ENCODE results near the gene PCED1B. TPM values are rescaled to one million over a fixed set of nuclear protein-coding genes. Genes with fewer than 3 reads are reported as not detected.
A peak's percentile ranks its signal among the peaks of the same experiment; 100 is the strongest.

Gene PCED1B
- total and polyA plus RNA-seq, 4 donors: 0.55 to 3.6 (median 1.9) TPM

DNA sequence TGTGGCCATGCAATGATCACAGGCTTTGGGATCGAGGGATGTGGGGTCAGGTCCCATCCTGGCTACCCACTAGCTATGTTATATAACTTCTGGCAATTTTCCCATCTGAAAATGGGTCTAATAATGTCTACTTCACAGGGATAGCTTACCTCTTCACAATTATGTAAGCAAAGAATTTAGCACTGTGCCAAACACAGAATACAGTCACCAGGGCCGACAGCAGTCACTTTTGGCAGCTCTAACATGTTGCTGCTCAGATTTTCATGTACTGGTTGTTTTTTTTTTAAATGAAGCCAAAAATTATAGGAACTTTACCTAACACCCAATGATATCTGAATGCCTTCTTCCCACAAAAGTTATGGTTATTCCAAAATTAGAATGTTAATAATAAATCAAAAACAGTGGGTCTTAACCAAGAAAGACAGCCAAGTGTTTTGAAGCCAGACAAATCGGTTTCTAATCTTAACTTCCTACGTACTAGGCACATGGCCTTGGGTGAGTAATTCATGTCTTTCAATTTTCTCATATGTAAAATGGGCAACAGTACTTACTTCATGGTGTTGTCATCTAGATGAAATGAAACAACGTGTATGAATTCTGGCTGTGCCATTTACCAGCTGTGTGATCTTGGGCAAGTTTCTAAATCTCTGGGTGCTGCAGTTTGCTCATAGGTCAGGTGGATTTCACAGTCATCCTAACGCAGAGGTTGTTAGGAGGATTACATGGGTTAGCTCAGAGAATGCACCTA is 13.0 kb upstream of the PCED1B start:
- WGBS (ENCODE audit: insufficient coverage): 60% methylated on average over 1 of the region's 6 CpGs
- no peak for DNase-seq (ENCODE audit: low read depth in 4 of 6, low spot score in 6 of 6)
- Histone ChIP-seq H3K4me3 (ENCODE audit: low read depth, low read length) (no peak overlapping the region), H3K4me1 (ENCODE audit: control insufficient read depth, insufficient read depth, low read length) (no peaks in the 10 kb centered on the region), H3K27me3 (ENCODE audit: control insufficient read depth, insufficient read depth, low read length) (no peaks in the 10 kb centered on the region), H3K27ac (ENCODE audit: low read depth, low read length) (no peak overlapping the region), H3K9me3 (ENCODE audit: control insufficient read depth, insufficient read depth, low read length) (no peaks in the 10 kb centered on the region), H3K36me3 (ENCODE audit: control insufficient read depth, insufficient read depth, low read length) (no peaks in the 10 kb centered on the region)

DNA sequence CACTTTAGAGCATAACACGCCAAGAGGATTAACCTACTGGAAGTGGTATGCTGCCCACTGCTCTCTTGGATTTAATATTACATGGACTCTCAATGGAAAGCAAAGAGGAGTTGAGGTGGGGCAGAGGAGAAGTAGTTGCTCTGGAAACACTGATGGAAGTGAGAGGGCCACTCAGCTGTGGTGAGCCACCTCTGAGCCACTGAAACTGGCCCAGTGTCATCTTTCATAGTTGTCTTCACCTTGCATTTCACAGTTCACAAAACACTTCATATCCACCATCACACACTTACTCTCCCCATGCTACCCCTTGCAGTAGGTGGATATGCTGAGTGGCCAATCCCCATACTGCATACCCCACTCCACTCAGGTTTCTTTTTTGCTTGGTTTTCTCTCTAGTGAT is 12.2 kb upstream of the PCED1B start:
- Histone ChIP-seq H3K27ac (ENCODE audit: low read depth, low read length) (no peak overlapping the region), H3K4me1 (ENCODE audit: control insufficient read depth, insufficient read depth, low read length) (no peaks in the 10 kb centered on the region)
- no CpG with 5 or more reads among the region's 1 CpG for WGBS (ENCODE audit: insufficient coverage)

DNA sequence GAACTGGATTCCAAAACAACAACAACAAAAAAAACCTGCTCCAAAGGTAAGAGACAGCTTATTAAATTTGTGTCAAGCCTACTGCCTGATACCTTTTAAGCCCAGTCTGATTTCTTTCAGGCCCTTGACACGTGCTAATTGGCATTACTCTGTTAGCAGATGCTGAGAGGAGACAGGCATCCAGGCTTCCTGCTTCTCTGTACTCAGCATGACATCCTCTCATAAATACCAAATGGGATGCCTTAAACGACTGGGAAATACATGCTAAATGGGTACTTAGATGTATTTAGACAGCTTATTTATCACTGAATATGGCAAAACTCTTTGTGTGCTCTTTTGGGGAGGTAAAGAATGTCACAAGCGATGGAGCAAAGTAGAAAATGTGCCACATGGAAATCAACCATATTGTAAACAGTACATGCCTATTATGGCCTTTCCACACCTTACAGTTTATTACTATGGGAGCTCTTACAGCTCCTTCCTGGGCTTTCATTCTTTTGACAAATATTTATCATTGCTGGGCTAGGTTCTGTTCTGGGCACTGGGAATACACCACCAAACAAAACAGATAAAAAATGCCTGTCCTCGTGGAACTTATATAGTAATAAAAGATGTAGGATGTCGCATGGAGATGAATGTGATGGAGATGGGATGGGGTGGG is 11.5 kb upstream of the PCED1B start:
- Histone ChIP-seq H3K4me1 (ENCODE audit: control insufficient read depth, insufficient read depth, low read length) (no peaks in the 10 kb centered on the region), H3K4me3 (ENCODE audit: low read depth, low read length) (no peak overlapping the region), H3K36me3 (ENCODE audit: control insufficient read depth, insufficient read depth, low read length) (no peaks in the 10 kb centered on the region), H3K27ac (ENCODE audit: low read depth, low read length) (no peak overlapping the region), H3K9me3 (ENCODE audit: control insufficient read depth, insufficient read depth, low read length) (no peaks in the 10 kb centered on the region), H3K27me3 (ENCODE audit: control insufficient read depth, insufficient read depth, low read length) (no peaks in the 10 kb centered on the region)
- peak in 1 of 6 donors; percentile 64 for DNase-seq (ENCODE audit: low read depth in 4 of 6, low spot score in 6 of 6)
- WGBS (ENCODE audit: insufficient coverage): no CpG with 5 or more reads among the region's 5 CpGs

More for the DNA sequence above, 12.2 kb upstream of the PCED1B start:
- no peak overlapping the region for H3K4me3 ChIP-seq (ENCODE audit: low read depth, low read length)
- H3K36me3 ChIP-seq (ENCODE audit: control insufficient read depth, insufficient read depth, low read length): no peaks in the 10 kb centered on the region
- no peak for DNase-seq (ENCODE audit: low read depth in 4 of 6, low spot score in 6 of 6)
- H3K9me3 ChIP-seq (ENCODE audit: control insufficient read depth, insufficient read depth, low read length): no peaks in the 10 kb centered on the region
- no peaks in the 10 kb centered on the region for H3K27me3 ChIP-seq (ENCODE audit: control insufficient read depth, insufficient read depth, low read length)

DNA sequence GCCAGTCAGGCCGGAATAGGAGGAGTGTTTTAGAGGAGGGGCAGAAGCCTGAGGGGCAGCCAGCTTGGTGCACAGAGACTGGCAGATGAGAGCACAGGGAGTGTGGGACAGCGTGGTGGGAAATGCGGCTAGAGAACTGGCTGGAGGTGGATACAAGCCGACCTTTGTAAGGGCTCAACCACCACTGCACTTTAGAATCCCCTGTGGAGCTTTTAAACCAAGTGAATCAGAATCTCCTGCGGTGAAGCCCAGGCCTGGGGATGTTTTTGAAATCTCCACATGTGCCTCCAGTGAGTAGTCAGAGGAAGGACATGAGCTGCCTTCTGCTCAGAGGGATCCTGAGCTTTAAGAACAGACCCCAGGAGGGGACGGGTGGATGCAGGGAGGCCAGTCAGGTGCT is 10.9 kb upstream of the PCED1B start:
- Histone ChIP-seq H3K27ac (ENCODE audit: low read depth, low read length) (no peak overlapping the region), H3K36me3 (ENCODE audit: control insufficient read depth, insufficient read depth, low read length) (no peaks in the 10 kb centered on the region), H3K4me1 (ENCODE audit: control insufficient read depth, insufficient read depth, low read length) (no peaks in the 10 kb centered on the region), H3K4me3 (ENCODE audit: low read depth, low read length) (no peak overlapping the region), H3K9me3 (ENCODE audit: control insufficient read depth, insufficient read depth, low read length) (no peaks in the 10 kb centered on the region), H3K27me3 (ENCODE audit: control insufficient read depth, insufficient read depth, low read length) (no peaks in the 10 kb centered on the region)
- no peak for DNase-seq (ENCODE audit: low read depth in 4 of 6, low spot score in 6 of 6)
- 54% methylated on average over 5 of the region's 6 CpGs for WGBS (ENCODE audit: insufficient coverage)

DNA sequence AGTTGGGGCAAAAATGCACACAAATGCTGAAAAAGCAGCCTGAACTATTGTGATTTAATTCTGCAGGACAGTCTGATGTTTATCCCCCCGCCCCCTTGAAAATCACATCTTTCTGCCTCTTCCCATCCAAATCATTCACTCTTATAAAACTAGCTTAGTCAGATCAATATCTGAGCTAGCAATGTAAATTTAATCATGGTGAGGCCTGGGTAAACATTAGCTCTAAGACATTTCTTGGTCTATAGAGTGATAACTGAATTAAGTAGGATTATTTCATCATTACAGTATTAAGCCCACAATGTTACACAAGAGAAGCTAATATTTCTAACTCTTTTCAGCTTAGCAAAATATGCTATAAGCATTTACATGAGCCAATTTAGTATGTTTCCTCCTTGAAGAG is 9.1 kb upstream of the PCED1B start:
- H3K27ac ChIP-seq (ENCODE audit: low read depth, low read length): no peak overlapping the region
- H3K36me3 ChIP-seq (ENCODE audit: control insufficient read depth, insufficient read depth, low read length): no peaks in the 10 kb centered on the region
- H3K27me3 ChIP-seq (ENCODE audit: control insufficient read depth, insufficient read depth, low read length): no peaks in the 10 kb centered on the region
- H3K9me3 ChIP-seq (ENCODE audit: control insufficient read depth, insufficient read depth, low read length): no peaks in the 10 kb centered on the region
- WGBS (ENCODE audit: insufficient coverage): no CpG with 5 or more reads among the region's 1 CpG
- peak in 1 of 6 donors; percentile 51 for DNase-seq (ENCODE audit: low read depth in 4 of 6, low spot score in 6 of 6)
- no peaks in the 10 kb centered on the region for H3K4me1 ChIP-seq (ENCODE audit: control insufficient read depth, insufficient read depth, low read length)
- no peak overlapping the region for H3K4me3 ChIP-seq (ENCODE audit: low read depth, low read length)

DNA sequence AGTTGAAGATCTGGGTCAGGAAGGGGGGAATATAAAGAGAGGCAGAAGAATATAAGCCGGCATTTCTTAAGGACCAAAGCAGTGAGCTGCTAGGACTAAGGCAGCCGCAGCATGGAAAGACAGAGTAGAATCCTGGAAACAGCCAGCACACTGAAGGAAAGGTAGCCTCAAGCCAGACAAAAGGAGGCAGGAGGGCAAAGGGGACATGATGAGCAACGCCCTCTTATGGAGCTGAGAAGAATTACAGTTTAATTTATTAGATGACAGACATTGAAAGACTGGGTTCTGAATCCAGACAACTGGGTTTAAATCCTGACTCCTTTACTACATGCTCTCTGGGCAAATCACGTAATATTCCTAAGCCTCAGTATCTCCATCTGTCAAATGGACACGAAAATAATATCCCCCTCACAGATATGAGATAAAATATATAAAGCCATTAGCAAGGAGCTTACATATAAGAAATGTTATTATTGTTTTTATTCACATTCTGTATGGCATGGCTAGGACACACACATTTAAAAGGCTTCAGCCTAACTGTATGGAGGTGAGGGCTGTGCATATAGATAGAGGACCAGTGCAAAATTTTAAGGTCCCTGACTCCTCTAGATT is 8.1 kb upstream of the PCED1B start:
- no peaks in the 10 kb centered on the region for H3K9me3 ChIP-seq (ENCODE audit: control insufficient read depth, insufficient read depth, low read length)
- H3K27me3 ChIP-seq (ENCODE audit: control insufficient read depth, insufficient read depth, low read length): no peaks in the 10 kb centered on the region
- H3K36me3 ChIP-seq (ENCODE audit: control insufficient read depth, insufficient read depth, low read length): no peaks in the 10 kb centered on the region
- no peak overlapping the region for H3K4me3 ChIP-seq (ENCODE audit: low read depth, low read length)
- WGBS (ENCODE audit: insufficient coverage): 59% methylated on average over 3 of the region's 5 CpGs
- H3K27ac ChIP-seq (ENCODE audit: low read depth, low read length): no peak overlapping the region
- H3K4me1 ChIP-seq (ENCODE audit: control insufficient read depth, insufficient read depth, low read length): no peaks in the 10 kb centered on the region
- DNase-seq (ENCODE audit: low read depth in 4 of 6, low spot score in 6 of 6): no peak

DNA sequence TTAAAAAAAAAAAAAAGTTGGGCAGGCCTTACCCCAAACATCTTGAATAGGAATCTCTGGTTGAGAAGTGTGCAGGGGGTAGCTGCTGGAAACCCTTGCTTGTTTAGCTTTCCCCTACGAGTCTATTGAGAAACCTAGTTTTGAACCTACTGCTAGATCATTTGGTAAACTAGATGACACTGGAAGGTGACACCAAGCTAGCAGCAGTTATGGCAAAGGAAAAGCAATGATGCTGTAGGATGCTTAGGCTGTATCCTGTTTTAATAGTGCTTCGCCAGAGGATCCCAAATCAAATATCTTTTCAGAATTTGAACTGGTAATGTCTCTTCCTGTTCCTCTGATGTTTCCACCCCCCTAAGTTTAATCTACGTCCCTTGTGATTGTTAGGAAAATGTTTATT is 5.5 kb upstream of the PCED1B start:
- Histone ChIP-seq H3K4me1 (ENCODE audit: control insufficient read depth, insufficient read depth, low read length) (peaks cover 6% of the 10 kb centered on the region), H3K4me3 (ENCODE audit: low read depth, low read length) (no peak overlapping the region), H3K27me3 (ENCODE audit: control insufficient read depth, insufficient read depth, low read length) (peaks cover 9% of the 10 kb centered on the region), H3K9me3 (ENCODE audit: control insufficient read depth, insufficient read depth, low read length) (no peaks in the 10 kb centered on the region), H3K27ac (ENCODE audit: low read depth, low read length) (no peak overlapping the region), H3K36me3 (ENCODE audit: control insufficient read depth, insufficient read depth, low read length) (no peaks in the 10 kb centered on the region)
- DNase-seq (ENCODE audit: low read depth in 4 of 6, low spot score in 6 of 6): no peak
- 60% methylated on average over 1 of the region's 3 CpGs for WGBS (ENCODE audit: insufficient coverage)

DNA sequence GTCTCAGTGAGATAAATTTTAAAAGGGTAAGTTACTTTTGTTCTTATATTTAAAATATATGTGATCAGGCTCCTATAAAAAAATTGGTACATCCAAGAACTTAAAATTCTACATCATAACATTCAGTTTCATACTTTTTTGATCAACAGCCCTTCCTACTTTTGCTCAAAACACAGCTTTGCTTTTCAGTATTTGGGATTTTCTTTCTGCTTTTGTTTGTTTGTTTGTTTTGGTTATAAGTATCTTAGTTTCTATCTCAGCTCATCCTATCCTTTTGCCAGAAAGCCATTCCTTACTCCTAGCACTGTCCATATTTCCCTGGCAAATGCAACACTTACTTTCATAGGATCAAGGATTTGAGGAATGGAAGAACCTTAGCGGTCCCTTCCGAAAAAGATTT is 4.7 kb upstream of the PCED1B start:
- DNase-seq (ENCODE audit: low read depth in 4 of 6, low spot score in 6 of 6): no peak
- H3K4me1 ChIP-seq (ENCODE audit: control insufficient read depth, insufficient read depth, low read length): peaks cover 6% of the 10 kb centered on the region
- WGBS (ENCODE audit: insufficient coverage): 71% methylated on average over 1 of the region's 2 CpGs
- no peaks in the 10 kb centered on the region for H3K9me3 ChIP-seq (ENCODE audit: control insufficient read depth, insufficient read depth, low read length)
- no peak overlapping the region for H3K4me3 ChIP-seq (ENCODE audit: low read depth, low read length)
- H3K36me3 ChIP-seq (ENCODE audit: control insufficient read depth, insufficient read depth, low read length): no peaks in the 10 kb centered on the region
- peaks cover 9% of the 10 kb centered on the region for H3K27me3 ChIP-seq (ENCODE audit: control insufficient read depth, insufficient read depth, low read length)
- H3K27ac ChIP-seq (ENCODE audit: low read depth, low read length): no peak overlapping the region

DNA sequence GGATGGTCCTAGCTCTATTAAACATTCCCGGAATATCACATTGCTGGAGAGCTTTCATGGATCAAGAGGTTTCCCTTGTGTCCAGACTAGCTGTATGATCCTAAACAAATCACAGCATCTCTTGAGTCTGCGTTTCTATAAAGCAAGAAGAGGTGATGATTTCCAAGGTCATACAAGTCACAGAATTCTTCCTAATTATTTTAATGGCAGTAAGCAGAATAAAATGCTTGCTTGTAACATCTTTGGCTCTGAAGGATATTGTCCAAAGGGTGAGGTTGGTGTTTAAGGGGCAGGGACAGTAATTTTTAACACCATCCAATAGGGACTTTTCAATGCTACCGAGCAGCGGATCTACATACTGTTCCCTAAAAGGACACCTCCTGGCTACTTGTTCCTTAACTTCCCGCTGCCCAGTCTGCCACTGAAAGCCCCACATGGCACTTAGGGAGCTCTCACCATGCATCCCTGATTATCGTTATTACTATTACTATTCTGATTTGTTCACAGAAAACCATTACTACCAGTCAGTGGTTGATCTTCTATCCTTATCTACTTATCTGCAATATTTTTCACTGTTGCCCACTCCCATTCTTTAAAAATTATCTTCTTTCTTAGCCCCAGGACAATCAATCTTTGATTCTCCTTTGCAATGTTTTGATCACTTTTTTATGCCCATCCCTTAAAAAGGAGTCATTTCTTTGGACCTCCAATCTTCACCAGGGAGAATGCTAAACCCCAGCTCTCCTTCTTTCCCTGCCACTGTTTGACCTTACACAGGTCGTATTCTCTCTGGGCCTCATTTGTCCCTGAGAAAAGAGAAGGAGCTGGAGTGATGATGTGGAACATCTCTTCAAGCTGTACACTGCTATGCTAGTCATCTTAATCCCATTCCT is 4.0 kb upstream of the PCED1B start:
- Histone ChIP-seq H3K27me3 (ENCODE audit: control insufficient read depth, insufficient read depth, low read length) (peaks cover 9% of the 10 kb centered on the region), H3K9me3 (ENCODE audit: control insufficient read depth, insufficient read depth, low read length) (no peaks in the 10 kb centered on the region), H3K4me3 (ENCODE audit: low read depth, low read length) (no peak overlapping the region), H3K4me1 (ENCODE audit: control insufficient read depth, insufficient read depth, low read length) (peaks cover 11% of the 10 kb centered on the region), H3K27ac (ENCODE audit: low read depth, low read length) (no peak overlapping the region), H3K36me3 (ENCODE audit: control insufficient read depth, insufficient read depth, low read length) (no peaks in the 10 kb centered on the region)
- WGBS (ENCODE audit: insufficient coverage): 89% methylated on average over 4 of the region's 7 CpGs
- no peak for DNase-seq (ENCODE audit: low read depth in 4 of 6, low spot score in 6 of 6)
